Endothelial cell of umbilical vein (primary cell): ENCODE data around the gene MC2R. TPM values are rescaled to one million over a fixed set of nuclear protein-coding genes. Genes with fewer than 3 reads are reported as not detected.

ENCODE experiments used
- BruUV-seq: library from RNA; stranded (reverse); fragments of 400-500 nt; replicated peaks from 2 replicates; lab custom pipeline; 2021; lab: Mats Ljungman, UMichigan
- CTCF ChIA-PET: fragments of 300-600, 350-600 bp; sonication (Branson Sonifier 250); formaldehyde crosslinking; loops from one replicate; lab custom pipeline; 2021; ENCODE audit warnings: antibody characterized with exemption, inconsistent platforms; lab: Charles Lee
- POLR2A ChIA-PET: fragments of 300-600, 350-600 bp; sonication (Branson Sonifier 250); formaldehyde crosslinking; loops from one replicate; lab custom pipeline; 2021; ENCODE audit warnings: antibody characterized with exemption, inconsistent platforms; lab: Charles Lee
- DNase-seq: peaks from one replicate; pipeline ENCODE4 v3.0.0-alpha.2; 2011; ENCODE audit warnings: low read depth, low spot score
- FAIRE-seq: peaks from 2 replicates; lab custom pipeline; 2011; peaks lifted over from hg19 to GRCh38; lab: Jason Lieb, UNC
- H2AFZ ChIP-seq: 2 replicates; pipeline ENCODE4 v1.6.0; 2012; ENCODE audit warnings: low read depth, low read length, control low read depth, inconsistent platforms
- H3K27ac ChIP-seq: 2 replicates; pipeline ENCODE4 v1.5.1; 2011; ENCODE audit warnings: low read depth, mild to moderate bottlenecking, control low read depth, low read length, moderate library complexity; ENCODE audit not compliant: insufficient read depth
- H3K27me3 ChIP-seq, 2 experiments: 2 replicates each; pipeline versions ENCODE4 v1.6.0 to v1.6.1; 2011; ENCODE audit warnings: low read length in 2 of 2, mixed read lengths in 1 of 2; ENCODE audit not compliant: control insufficient read depth in 2 of 2, insufficient read depth in 2 of 2
- H3K36me3 ChIP-seq, 2 experiments: 2 replicates in 1 of 2; 3 replicates in 1 of 2; pipeline ENCODE4 v1.5.1; 2011; ENCODE audit warnings: low read length in 2 of 2, mild to moderate bottlenecking in 1 of 2, moderate library complexity in 1 of 2; ENCODE audit not compliant: control insufficient read depth in 2 of 2, insufficient read depth in 2 of 2; ENCODE audit errors: extremely low read depth in 1 of 2
- H3K4me1 ChIP-seq: 3 replicates; pipeline ENCODE4 v1.5.1; 2011; ENCODE audit warnings: mild to moderate bottlenecking, low read length; ENCODE audit not compliant: control insufficient read depth, insufficient read depth; ENCODE audit errors: extremely low read depth
- H3K4me2 ChIP-seq: 2 replicates; pipeline ENCODE4 v1.6.1; 2011; ENCODE audit warnings: low read length, control low read depth, mixed read lengths; ENCODE audit not compliant: insufficient read depth
- H3K4me3 ChIP-seq, 3 experiments: fragments of 200-600 bp in 1 of 3; sonication (generic), shearing (Covaris generic) in 1 of 3; replicated peaks in 1 of 3; 2 replicates each; pipeline ENCODE4 v1.5.1; 2011 to 2016; ENCODE audit warnings: control low read depth in 3 of 3, low read length in 3 of 3, mild to moderate bottlenecking in 2 of 3, inconsistent platforms in 1 of 3, low read depth in 1 of 3, moderate library complexity in 1 of 3; ENCODE audit not compliant: insufficient read depth in 1 of 3
- H3K79me2 ChIP-seq: 2 replicates; pipeline ENCODE4 v1.6.0; 2012; ENCODE audit warnings: low read length, inconsistent platforms; ENCODE audit not compliant: control insufficient read depth, insufficient read depth
- H3K9ac ChIP-seq: replicated peaks from 2 replicates; pipeline ENCODE3; 2011; ENCODE audit warnings: low read length, control low read depth; ENCODE audit not compliant: insufficient read depth; ENCODE audit errors: extremely low read depth
- H3K9me1 ChIP-seq: replicated peaks from 3 replicates; pipeline ENCODE4 v1.6.0; 2011; ENCODE audit warnings: mild to moderate bottlenecking, low read length; ENCODE audit not compliant: control insufficient read depth, insufficient read depth; ENCODE audit errors: extremely low read depth
- H3K9me3 ChIP-seq: replicated peaks from 2 replicates; pipeline ENCODE4 v1.5.1; 2012; ENCODE audit warnings: low read length, inconsistent platforms; ENCODE audit not compliant: control insufficient read depth, insufficient read depth
- H4K20me1 ChIP-seq: replicated peaks from 2 replicates; pipeline ENCODE3; 2011; ENCODE audit warnings: mild to moderate bottlenecking, low read length; ENCODE audit not compliant: control insufficient read depth, insufficient read depth; ENCODE audit errors: extremely low read depth
- FOS ChIP-seq: IDR thresholded peaks from 2 replicates; pipeline ENCODE4 v1.6.1; 2011; ENCODE audit warnings: mild to moderate bottlenecking, low read length, moderate library complexity, borderline replicate concordance; ENCODE audit not compliant: insufficient read depth
- GATA2 ChIP-seq: IDR thresholded peaks from 2 replicates; pipeline ENCODE4 v1.7.0; 2011; ENCODE audit warnings: low read depth, mild to moderate bottlenecking, moderate library complexity, mixed read lengths, low read length; ENCODE audit not compliant: insufficient read length, insufficient read depth
- JUN ChIP-seq: IDR thresholded peaks from 2 replicates; pipeline ENCODE4 v1.6.1; 2011; ENCODE audit warnings: borderline replicate concordance, low read depth; ENCODE audit not compliant: insufficient read length, insufficient read depth
- MYC ChIP-seq: IDR thresholded peaks from one replicate; pipeline ENCODE4 v1.6.1; 2011; ENCODE audit warnings: mild to moderate bottlenecking, low read depth, low read length
- POLR2A ChIP-seq: IDR thresholded peaks from 2 replicates; pipeline ENCODE4 v1.6.1; 2012; ENCODE audit warnings: low read depth, mild to moderate bottlenecking, control low read depth, low read length
- POLR2AphosphoS5 ChIP-seq: IDR thresholded peaks from 2 replicates; pipeline ENCODE4 v1.6.1; 2012; ENCODE audit warnings: low read depth, mild to moderate bottlenecking, control low read depth, low read length, moderate library complexity; ENCODE audit not compliant: insufficient read depth
- dilution Hi-C: fragments of 300-500 bp; cut with MboI; formaldehyde crosslinking; loops from one replicate; pipeline ENCODE4 v1.15.0; 2019; ENCODE audit warnings: low sequenced_read_pairs; ENCODE audit not compliant: extremely low pct_ligation_motif_present
- intact Hi-C: fragments of 100-400 bp; cut with micrococcal nuclease; formaldehyde crosslinking; loops from one replicate; pipeline ENCODE4 v1.10.0; 2022
- polyA plus RNA-seq, 4 experiments: library from polyadenylated mRNA; depleted of rRNA in 3 of 4; stranded (reverse) in 3 of 4; unstranded in 1 of 4; fragments of >200 nt; gene quantifications; 2 replicates each; pipeline versions ENCODE4 v1.2.1 to v1.2.3, GENCODE V29; 2011 to 2012; ENCODE audit warnings: missing spikeins in 1 of 4
- total RNA-seq: library from RNA; stranded (reverse); gene quantifications from 2 replicates; pipeline ENCODE4 v1.2.3, GENCODE V29; 2021
- TF ChIP-seq, protein P1 (sequence below): IDR thresholded peaks from 2 replicates; pipeline ENCODE4 v1.6.1; 2011; ENCODE audit not compliant: insufficient read depth, insufficient read length
- TF ChIP-seq, protein P2 (sequence below), 2 donors: IDR thresholded peaks; 1 replicate in 1 of 2; 2 replicates in 1 of 2; pipeline ENCODE4 v1.5.1; 2011; ENCODE audit warnings: low read length in 2 of 2, mild to moderate bottlenecking in 2 of 2, moderate library complexity in 2 of 2, control low read depth in 1 of 2, inconsistent platforms in 1 of 2, low read depth in 1 of 2; ENCODE audit not compliant: insufficient read depth in 1 of 2; ENCODE audit errors: extremely low read depth in 1 of 2

Gene MC2R
- total and polyA plus RNA-seq, 2 donors (not counting 3 experiments of a cell fraction or from before 2014, with no cell fraction given) = not detected

DNA sequence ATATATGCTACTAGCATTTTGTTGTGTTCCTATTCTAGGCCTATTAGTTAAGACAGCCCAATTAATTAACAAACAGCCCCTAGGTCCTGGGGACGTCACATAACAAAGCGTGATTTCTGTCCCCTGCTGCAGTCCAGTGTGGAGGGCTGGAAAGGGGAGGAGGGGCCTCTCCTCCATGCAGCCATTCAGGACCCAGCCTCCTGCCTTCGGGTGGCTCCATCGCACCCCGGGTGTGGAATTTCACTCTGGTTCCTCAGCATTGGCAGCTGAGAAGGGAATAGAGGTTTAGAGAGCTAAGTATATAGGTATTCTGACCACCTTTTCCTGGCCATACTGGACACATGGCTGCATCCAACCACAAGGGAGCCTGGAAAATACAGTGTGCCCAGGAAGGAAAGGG, 42.4 kb downstream of the MC2R start:
- POLR2A ChIA-PET = no interaction called here
- no TSS peak for BruUV-seq

GRCh38 chr18:13872373-13872772, 43.0 kb downstream of the MC2R start:
- Histone ChIP-seq H3K27me3 (peaks cover 2 to 3% of the 10 kb centered on the region in 2 experiments), H3K9me3 (no peaks in the 10 kb centered on the region), H3K4me2 (no peak overlapping the region), H2AFZ (no peak overlapping the region), H3K9me1 (no peaks in the 10 kb centered on the region), H3K9ac (no peak overlapping the region), H3K27ac (no peak overlapping the region), H3K4me3 (no peak overlapping the region), H3K36me3 (no peaks in the 10 kb centered on the region), H3K4me1 (no peaks in the 10 kb centered on the region), H4K20me1 (no peaks in the 10 kb centered on the region), H3K79me2 (no peaks in the 10 kb centered on the region)
- TF ChIP-seq, protein P1, sequence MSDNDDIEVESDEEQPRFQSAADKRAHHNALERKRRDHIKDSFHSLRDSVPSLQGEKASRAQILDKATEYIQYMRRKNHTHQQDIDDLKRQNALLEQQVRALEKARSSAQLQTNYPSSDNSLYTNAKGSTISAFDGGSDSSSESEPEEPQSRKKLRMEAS = no peak
- TF ChIP-seq GATA2 (no peak), FOS (no peak), JUN (no peak), POLR2AphosphoS5 (no peak), POLR2A (no peak)
- TF ChIP-seq, protein P2, sequence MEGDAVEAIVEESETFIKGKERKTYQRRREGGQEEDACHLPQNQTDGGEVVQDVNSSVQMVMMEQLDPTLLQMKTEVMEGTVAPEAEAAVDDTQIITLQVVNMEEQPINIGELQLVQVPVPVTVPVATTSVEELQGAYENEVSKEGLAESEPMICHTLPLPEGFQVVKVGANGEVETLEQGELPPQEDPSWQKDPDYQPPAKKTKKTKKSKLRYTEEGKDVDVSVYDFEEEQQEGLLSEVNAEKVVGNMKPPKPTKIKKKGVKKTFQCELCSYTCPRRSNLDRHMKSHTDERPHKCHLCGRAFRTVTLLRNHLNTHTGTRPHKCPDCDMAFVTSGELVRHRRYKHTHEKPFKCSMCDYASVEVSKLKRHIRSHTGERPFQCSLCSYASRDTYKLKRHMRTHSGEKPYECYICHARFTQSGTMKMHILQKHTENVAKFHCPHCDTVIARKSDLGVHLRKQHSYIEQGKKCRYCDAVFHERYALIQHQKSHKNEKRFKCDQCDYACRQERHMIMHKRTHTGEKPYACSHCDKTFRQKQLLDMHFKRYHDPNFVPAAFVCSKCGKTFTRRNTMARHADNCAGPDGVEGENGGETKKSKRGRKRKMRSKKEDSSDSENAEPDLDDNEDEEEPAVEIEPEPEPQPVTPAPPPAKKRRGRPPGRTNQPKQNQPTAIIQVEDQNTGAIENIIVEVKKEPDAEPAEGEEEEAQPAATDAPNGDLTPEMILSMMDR (IDR thresholded peaks at IDR 0.05; ENCODE audit: extremely low read depth in 1 of 2, insufficient read depth in 1 of 2, low read depth in 1 of 2, low read length in 2 of 2) = no peak
- no TSS peak for BruUV-seq
- no peak for FAIRE-seq
- CTCF ChIA-PET = no interaction called here
- dilution Hi-C loops = no loop called here
- intact Hi-C loops = no loop called here
- POLR2A ChIA-PET = no interaction called here
- DNase-seq = no peak

More for the DNA sequence above, 42.4 kb downstream of the MC2R start:
- no peaks in the 10 kb centered on the region for H4K20me1 ChIP-seq
- H2AFZ ChIP-seq = no peak overlapping the region
- H3K9me3 ChIP-seq = no peaks in the 10 kb centered on the region
- no peak for TF ChIP-seq MYC
- no peak for TF ChIP-seq FOS
- intact Hi-C loops (no loop called here), dilution Hi-C loops (no loop called here)
- CTCF ChIA-PET = no interaction called here
- H3K36me3 ChIP-seq = no peaks in the 10 kb centered on the region
- no peaks in the 10 kb centered on the region for H3K79me2 ChIP-seq
- H3K9me1 ChIP-seq = no peaks in the 10 kb centered on the region
- DNase-seq (no peak), FAIRE-seq (no peak)
- no peak overlapping the region for H3K4me2 ChIP-seq
- H3K27me3 ChIP-seq = peaks cover 2 to 3% of the 10 kb centered on the region in 2 experiments
- H3K9ac ChIP-seq = no peak overlapping the region
- no peak overlapping the region for H3K4me3 ChIP-seq
- no peak overlapping the region for H3K27ac ChIP-seq
- H3K4me1 ChIP-seq = no peaks in the 10 kb centered on the region
